Ishikawa (cell line): Measurements from ENCODE around the gene RNF183.

Experiments used
- CEBPB ChIP-seq: IDR thresholded peaks from 2 replicates; pipeline ENCODE4 v1.6.1; 2012
- EGR1 ChIP-seq: IDR thresholded peaks from 2 replicates; pipeline ENCODE4 v1.6.1; 2012
- EP300 ChIP-seq: IDR thresholded peaks from 2 replicates; pipeline ENCODE4 v1.6.1; 2012; ENCODE audit warnings: borderline replicate concordance
- FOXM1 ChIP-seq: IDR thresholded peaks from 2 replicates; pipeline ENCODE4 v1.6.1; 2012; ENCODE audit warnings: low read depth, borderline replicate concordance
- RAD21 ChIP-seq: IDR thresholded peaks from 2 replicates; pipeline ENCODE4 v1.6.1; 2012; ENCODE audit warnings: low read depth
- REST ChIP-seq: IDR thresholded peaks from 2 replicates; pipeline ENCODE4 v1.6.1; 2012; ENCODE audit warnings: low read depth, mild to moderate bottlenecking
- TAF1 ChIP-seq: IDR thresholded peaks from 2 replicates; pipeline ENCODE4 v1.6.1; 2012; ENCODE audit warnings: low read depth, mild to moderate bottlenecking
- TEAD4 ChIP-seq: IDR thresholded peaks from 2 replicates; pipeline ENCODE4 v1.6.1; 2012
- USF1 ChIP-seq: IDR thresholded peaks from 2 replicates; pipeline ENCODE4 v1.6.1; 2012
- YY1 ChIP-seq: IDR thresholded peaks from 2 replicates; pipeline ENCODE4 v1.6.1; 2012; ENCODE audit warnings: low read depth

GRCh38 chr9:113343732-113344231 is 40.6 kb upstream of the RNF183 start:
- no peak for TF ChIP-seq REST
- TF ChIP-seq USF1: peak; percentile 36; the same call in 1 of the 2 replicates
- no peak for TF ChIP-seq CEBPB
- no peak for TF ChIP-seq YY1
- TF ChIP-seq TEAD4: no peak
- no peak for TF ChIP-seq EGR1
- no peak for TF ChIP-seq RAD21
- no peak for TF ChIP-seq TAF1
- TF ChIP-seq FOXM1: no peak
- no peak for TF ChIP-seq EP300
